GM15510 (cell line): ENCODE data around the gene HEMK1.

Source experiments
- POLR2A ChIP-seq: IDR thresholded peaks from 3 replicates; pipeline ENCODE4 v1.6.1; 2011; ENCODE audit warnings: borderline replicate concordance; ENCODE audit not compliant: insufficient read length; ENCODE audit errors: extremely low read depth

The HEMK1 gene

DNA sequence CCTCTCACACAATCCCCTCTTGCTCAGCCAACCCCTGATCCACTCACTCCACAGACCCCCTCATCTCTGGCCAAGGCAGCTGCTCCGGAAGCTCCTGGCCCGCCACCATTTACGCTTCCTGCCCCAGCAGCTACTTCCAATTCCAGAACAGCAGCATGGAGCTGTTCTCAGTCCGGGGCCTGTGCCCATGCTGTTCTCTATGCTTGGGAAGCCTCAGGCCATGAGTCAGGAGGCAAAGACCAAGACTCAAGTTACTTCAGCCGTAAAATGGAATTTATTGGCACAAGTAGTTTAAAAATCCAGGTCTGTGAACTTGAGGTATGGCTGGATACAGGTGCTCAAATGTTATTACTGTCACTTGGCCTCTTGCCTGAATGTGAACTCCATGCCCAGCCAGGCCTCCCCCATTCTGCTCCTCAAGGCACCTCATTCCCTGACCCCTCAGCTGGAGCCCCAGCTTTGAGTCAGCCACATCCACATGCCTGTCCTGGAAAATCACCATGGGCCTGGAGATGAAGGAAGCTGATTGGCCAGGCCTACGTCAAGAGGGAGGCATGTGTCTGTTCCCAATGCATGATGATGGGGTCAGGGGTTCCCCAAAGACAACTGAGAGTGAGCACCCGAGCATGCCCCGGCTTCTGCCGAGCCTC, 34.5 kb upstream of the HEMK1 start:
- no peak for TF ChIP-seq POLR2A

- TF ChIP-seq POLR2A: no peak
Measured at GRCh38 chr3:50536471-50537180, 32.7 kb upstream of the HEMK1 start.

DNA sequence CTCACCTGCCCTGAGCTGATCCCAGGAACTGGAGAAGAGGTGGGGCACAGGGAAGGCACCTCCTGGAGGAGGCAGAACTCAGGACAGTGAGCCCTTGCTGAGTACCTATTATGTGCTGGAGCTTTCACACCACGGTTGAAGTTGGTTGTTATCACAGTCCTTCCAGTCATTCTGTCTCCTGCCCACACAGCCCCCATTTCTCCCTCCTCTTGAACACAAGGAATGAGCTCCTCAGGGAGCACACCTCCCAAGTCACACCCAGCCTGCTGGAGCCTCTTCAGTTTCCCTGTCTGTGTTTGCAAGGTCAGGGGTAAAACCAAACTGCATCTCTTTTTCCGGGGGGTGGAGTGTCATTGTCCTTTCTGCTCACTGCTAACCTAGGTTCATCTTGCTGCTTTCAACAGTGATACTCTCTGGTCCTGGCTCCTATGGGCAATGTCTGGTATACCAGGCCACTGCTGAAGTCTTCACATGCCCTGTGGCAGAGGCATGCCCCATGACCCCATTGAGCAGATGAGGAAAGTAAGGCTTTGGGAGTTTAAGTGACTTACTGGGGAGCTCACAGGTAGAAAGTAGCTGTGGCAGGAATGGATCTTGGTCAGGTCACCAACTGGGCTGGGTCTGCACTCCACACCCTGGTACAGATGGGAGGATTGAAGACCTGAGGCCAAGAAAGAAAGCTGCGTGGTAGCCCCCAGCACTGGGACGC, 31.7 kb upstream of the HEMK1 start:
- no peak for TF ChIP-seq POLR2A

DNA sequence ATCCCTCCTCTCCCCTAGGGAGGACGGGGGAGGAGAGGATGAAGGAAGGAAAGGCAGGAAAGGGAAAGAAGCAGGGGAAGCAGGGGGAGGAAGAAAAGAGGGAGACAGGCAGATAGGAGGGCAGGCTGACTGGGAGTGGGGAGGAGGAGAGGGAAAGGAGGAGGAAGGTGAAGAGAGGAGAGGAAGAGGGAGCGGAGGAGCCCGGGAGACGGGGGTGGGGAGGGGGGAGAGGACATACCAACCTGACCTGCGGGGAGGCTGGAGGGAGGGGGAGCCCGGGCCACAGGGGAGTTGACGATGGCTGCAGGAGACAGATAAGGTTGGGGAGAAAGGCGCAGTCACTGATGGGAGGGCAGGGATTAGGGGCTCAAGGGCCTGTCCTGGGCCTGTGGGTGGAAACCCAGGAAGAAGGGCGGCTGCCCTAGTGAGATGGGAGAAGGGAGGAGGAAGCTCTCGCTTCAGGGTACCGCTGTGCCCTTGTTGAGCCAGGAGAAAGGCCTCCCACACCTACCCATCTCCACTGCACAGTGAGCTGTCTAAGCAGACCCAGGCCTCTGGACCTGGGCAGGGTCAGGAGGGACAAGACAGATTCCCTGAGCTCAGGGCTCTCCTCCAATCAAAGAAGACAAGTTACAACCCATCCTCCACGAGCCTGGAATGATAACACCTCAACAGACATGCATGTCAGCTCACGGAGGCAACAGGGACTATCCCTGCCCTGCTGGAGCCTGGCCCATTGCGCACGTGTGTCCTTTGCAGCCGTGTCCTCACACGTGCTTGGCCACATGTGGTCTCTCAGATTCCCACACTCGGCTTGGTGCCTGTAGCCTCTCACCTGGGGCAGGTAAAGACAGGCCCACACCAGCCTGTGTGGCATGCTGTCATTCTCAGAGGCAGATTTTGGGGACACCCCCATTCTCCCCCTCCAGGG, 29.7 kb upstream of the HEMK1 start:
- no peak for TF ChIP-seq POLR2A

GRCh38 chr3:50542177-50543034, 26.9 kb upstream of the HEMK1 start:
- no peak for TF ChIP-seq POLR2A

DNA sequence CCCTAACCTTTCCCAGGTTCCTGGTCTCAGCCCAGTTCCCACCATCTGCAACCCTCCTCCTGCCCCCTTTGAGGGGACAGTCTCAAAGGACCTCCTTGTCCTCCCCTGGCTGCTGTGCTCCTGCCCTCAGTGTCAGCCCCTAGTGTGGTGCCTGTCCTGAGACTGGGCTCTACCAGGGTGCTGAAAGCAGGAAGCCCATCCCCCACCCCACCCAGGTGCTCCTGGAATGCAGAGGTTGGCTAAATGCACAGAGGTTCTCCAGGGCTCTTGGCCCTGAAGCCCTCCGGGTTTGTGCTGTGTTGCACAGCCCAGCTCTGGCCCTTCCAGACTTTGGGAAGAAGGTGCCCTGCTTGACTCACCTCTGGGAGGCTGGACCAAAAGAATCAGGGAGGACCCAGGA, 23.5 kb upstream of the HEMK1 start:
- no peak for TF ChIP-seq POLR2A

- no peak for TF ChIP-seq POLR2A
Measured at GRCh38 chr3:50549226-50549625, 20.1 kb upstream of the HEMK1 start.

DNA sequence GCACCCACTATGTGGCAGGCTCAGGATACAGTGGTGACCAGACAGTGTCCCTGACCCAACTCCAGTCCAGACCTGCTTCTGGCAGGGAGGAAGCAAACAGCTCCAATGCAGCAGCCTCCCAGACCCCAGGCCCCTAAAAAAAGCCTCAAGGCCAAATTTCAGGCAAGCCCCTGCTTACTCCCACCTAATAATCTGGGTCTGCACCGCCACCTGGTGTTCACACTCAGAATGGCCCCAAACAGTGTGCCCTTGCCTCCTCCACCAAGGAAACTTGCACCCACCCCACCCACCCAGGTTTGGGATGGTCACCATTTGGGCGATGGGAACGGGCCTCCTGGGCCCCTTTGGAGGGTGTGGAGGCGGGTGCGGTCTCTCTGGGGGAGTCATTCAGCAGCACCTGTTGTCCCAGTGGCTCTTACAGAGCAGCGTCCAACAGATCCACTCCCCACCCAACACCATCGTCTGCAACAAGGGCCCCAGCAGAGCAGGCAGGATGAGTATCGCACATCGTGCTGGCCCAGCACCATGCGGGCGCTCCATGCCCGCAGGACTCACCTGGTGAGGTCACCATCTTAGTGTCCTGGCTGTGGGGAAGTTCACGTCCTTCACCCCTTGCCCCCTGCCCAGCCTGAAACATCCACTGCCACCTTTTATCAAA, 19.1 kb upstream of the HEMK1 start:
- TF ChIP-seq POLR2A: no peak

DNA sequence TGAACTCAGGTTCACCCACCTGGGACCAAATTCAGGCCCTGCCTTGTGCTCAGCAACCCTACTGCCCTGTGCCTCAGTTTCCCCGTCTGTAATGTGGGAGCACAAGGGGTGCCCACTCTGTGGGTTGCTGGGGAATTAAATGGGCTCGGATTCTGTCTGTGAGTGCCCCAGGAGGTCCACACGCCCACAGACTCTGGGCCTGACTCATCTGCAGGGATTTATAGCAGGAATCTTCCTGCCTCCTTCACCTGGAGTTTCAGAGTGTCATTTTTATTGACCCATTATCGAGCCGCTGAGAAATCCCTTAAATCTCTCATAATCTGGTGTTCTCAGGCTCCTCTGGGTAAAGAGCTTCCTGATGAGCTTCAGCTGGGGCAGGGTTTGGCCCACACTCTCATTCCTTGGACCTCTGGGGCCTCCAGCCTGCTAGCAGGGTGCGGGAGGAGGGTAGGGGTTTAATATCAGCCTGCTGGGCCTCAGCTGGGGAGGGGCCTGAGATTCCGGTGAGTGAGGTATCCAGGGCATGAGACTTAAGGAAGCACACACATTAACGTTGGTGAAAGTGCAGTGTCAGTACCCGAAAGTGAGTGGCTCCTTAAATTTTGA, 18.2 kb upstream of the HEMK1 start:
- TF ChIP-seq POLR2A: no peak

DNA sequence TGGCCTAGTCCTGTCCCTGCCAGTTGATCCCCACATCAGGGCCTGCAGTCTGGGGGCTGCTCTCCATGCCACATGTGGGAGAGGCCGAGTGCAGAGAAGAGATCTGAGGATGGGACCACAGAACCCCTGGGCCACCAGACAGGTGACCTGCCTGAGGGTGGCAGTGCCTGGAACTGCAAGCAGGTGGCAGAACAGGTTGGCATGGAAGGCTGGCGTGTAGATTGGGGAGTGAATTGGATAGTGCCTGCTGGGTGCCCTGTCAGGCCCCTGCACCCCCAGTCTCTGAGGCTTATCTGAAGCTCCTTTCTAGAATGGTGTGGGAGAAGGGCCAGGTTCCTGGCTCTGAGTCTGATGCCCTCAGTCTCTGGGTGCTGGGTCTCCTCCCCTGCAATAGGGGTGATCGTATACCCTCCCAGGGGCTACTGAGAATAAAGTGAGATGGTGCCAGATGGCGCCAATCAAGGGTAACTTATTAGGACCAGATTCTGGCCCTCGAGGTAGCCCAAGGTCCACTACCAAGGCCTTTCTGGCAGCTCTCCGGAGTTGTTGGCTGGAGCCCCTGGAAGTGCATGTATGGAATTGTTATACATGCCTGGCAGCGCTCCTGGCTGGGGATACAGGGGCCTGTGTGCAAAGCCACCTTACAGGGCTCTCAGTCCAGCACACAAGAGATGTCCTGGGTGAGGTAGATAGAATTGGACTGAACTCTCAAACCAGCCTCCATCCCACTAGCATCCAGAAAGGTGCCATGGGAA, 17.5 kb upstream of the HEMK1 start:
- TF ChIP-seq POLR2A: no peak

DNA sequence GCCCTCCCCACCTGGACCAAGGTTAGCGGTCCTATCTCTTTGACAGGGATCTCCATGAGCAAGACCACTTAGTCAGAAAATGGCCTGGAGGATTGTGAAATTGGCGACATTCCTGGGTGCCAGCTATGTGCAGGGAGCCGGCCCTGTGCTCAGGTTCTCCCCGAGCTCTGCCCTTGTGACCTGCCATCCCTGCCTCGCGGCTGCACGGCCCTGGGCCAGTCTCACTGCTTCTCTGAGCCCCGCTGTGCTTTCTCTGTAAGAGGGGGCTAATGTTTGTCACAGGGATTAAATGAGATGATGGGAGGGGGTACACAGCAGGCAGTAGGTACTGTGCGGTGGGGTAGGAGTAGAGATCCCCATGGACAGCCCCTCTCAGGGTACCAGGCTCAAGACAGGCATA, 16.7 kb upstream of the HEMK1 start:
- TF ChIP-seq POLR2A: no peak

DNA sequence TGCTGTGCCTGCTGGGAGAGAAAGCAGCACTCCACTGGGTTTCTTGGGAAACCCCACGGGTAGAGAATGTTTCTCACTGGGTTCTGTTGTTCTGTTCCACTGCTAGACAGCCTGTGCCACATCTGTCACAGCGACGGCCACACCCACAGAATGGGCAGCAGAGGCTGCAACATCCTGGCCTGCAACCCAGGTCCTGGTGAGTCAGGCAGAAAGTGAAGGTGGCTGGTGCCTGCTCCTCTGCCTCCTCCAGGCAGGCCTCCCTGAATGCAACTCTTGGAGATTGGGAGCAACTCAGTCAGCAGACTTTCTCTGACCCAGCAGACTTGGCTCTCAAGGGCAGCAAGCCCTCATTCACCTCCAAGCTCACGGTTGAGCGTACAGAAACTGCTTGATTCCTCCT, 14.8 kb upstream of the HEMK1 start:
- TF ChIP-seq POLR2A: no peak
